ENCODE data around the gene HPX.

- TF ChIP-seq CTCF (IDR thresholded peaks at IDR 0.05) (no peak), POLR2A (IDR thresholded peaks at IDR 0.05) (no peak), EP300 (IDR thresholded peaks at IDR 0.05) (no peak)
These were observed 22.8 kb downstream of the HPX start for GRCh38 chr11:6417907-6418556.
